Measurements from ENCODE around the gene SEMG2. TPM values are rescaled to one million over a fixed set of nuclear protein-coding genes. Genes with fewer than 3 reads are reported as not detected.

SEMG2 gene
- total RNA-seq, 1 donor from 2014 or later: not detected

- no peaks in the 10 kb centered on the region for H3K9me3 Mint-ChIP-seq
- no peak for DNase-seq
- no peaks in the 10 kb centered on the region for H3K36me3 Mint-ChIP-seq (ENCODE audit: low read depth)
- H3K27me3 Mint-ChIP-seq: peaks cover 38% of the 10 kb centered on the region
- POLR2A ChIA-PET: no interaction called here
- intact Hi-C loops (cut with micrococcal nuclease): no loop called here
- CTCF ChIA-PET: no interaction called here
- no peak overlapping the region for H3K27ac Mint-ChIP-seq
- no peak overlapping the region for H3K4me3 Mint-ChIP-seq
- no peak for ATAC-seq (ENCODE audit: low read depth)
- no peaks in the 10 kb centered on the region for H3K4me1 Mint-ChIP-seq
- no peak for TF ChIP-seq CTCF (IDR thresholded peaks at IDR 0.05)
Observed at GRCh38 chr20:45263556-45264266, 42.5 kb downstream of the SEMG2 start.

DNA sequence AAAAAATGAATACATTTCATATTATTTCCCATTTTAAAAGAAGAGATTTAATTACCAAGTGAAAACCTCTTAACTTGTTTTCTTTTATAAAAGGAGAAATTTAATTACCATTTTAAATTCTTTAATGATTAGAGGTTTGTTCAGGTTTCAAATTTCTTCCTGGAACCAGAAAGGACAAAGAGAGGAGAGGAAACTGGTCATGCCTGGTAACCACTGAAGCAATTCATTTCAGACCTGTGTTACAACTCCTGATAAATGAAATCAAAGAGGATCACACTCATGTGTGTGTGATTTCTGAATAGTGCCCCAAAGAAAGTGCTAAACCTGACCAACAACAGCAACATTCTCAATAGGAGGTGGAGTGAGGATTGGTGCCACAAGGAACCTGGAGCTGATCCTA is 45.8 kb downstream of the SEMG2 start:
- ChIA-PET CTCF (no interaction called here), POLR2A (no interaction called here)
- H3K9me3 Mint-ChIP-seq: no peaks in the 10 kb centered on the region
- no peak for TF ChIP-seq CTCF (IDR thresholded peaks at IDR 0.05)
- peaks cover 35% of the 10 kb centered on the region for H3K27me3 Mint-ChIP-seq
- H3K36me3 Mint-ChIP-seq (ENCODE audit: low read depth): no peaks in the 10 kb centered on the region
- intact Hi-C loops (cut with micrococcal nuclease): no loop called here
- ATAC-seq (ENCODE audit: low read depth) (no peak), DNase-seq (no peak)
- no peak overlapping the region for H3K4me3 Mint-ChIP-seq
- H3K27ac Mint-ChIP-seq: no peak overlapping the region
- no peaks in the 10 kb centered on the region for H3K4me1 Mint-ChIP-seq

GRCh38 chr20:45268531-45268930 is 47.4 kb downstream of the SEMG2 start:
- no peak overlapping the region for H3K4me3 Mint-ChIP-seq
- DNase-seq: no peak
- H3K9me3 Mint-ChIP-seq: no peaks in the 10 kb centered on the region
- no peak for ATAC-seq (ENCODE audit: low read depth)
- ChIA-PET CTCF (no interaction called here), POLR2A (no interaction called here)
- H3K27ac Mint-ChIP-seq: no peak overlapping the region
- intact Hi-C loops (cut with micrococcal nuclease): no loop called here
- H3K36me3 Mint-ChIP-seq (ENCODE audit: low read depth): no peaks in the 10 kb centered on the region
- TF ChIP-seq CTCF (IDR thresholded peaks at IDR 0.05): no peak
- H3K4me1 Mint-ChIP-seq: no peaks in the 10 kb centered on the region
- H3K27me3 Mint-ChIP-seq: peaks cover 39% of the 10 kb centered on the region

DNA sequence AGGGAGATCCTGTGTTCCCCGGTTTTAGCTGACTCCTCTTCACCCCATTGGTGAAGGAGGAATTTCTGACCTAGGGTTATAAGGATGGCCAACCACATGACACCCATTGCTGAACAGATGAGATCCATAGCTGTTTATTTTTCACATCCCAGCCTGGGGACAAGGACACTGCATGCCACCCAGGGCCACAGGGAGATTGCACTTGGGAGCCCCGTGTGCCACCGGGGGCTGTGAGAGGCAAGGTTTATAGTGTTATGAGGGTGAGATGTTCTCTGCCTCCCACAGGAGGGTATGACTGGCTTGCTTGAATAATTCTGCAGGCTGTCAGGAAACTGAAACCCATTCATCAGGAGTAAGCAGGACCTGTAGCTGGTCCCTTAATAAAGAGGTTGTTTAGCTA is 47.9 kb downstream of the SEMG2 start:
- no peak overlapping the region for H3K27ac Mint-ChIP-seq
- H3K9me3 Mint-ChIP-seq: no peaks in the 10 kb centered on the region
- POLR2A ChIA-PET: no interaction called here
- TF ChIP-seq CTCF (IDR thresholded peaks at IDR 0.05): no peak
- intact Hi-C loops (cut with micrococcal nuclease): no loop called here
- ATAC-seq (ENCODE audit: low read depth): no peak
- H3K27me3 Mint-ChIP-seq: peaks cover 38% of the 10 kb centered on the region
- no peaks in the 10 kb centered on the region for H3K36me3 Mint-ChIP-seq (ENCODE audit: low read depth)
- no peak overlapping the region for H3K4me3 Mint-ChIP-seq
- no peaks in the 10 kb centered on the region for H3K4me1 Mint-ChIP-seq
- CTCF ChIA-PET: no interaction called here
- no peak for DNase-seq

- Mint-ChIP-seq H3K27me3 (peaks cover 36% of the 10 kb centered on the region), H3K36me3 (ENCODE audit: low read depth) (no peaks in the 10 kb centered on the region), H3K27ac (no peak overlapping the region), H3K4me1 (no peaks in the 10 kb centered on the region), H3K9me3 (no peaks in the 10 kb centered on the region), H3K4me3 (no peak overlapping the region)
- ATAC-seq (ENCODE audit: low read depth) (no peak), DNase-seq (no peak)
- intact Hi-C loops (cut with micrococcal nuclease): no loop called here
- ChIA-PET CTCF (no interaction called here), POLR2A (no interaction called here)
- no peak for TF ChIP-seq CTCF (IDR thresholded peaks at IDR 0.05)
Observed at GRCh38 chr20:45269754-45270270, 48.6 kb downstream of the SEMG2 start.

Other genes starting within 250 kb of the SEMG2 start
- not detected in 2 replicates for gene KCNS1, start 120.2 kb upstream of the SEMG2 start, total RNA-seq
- not detected in 2 replicates for gene WFDC5, start 106.2 kb upstream of the SEMG2 start, total RNA-seq
- not detected in 2 replicates for gene WFDC12, start 96.9 kb upstream of the SEMG2 start, total RNA-seq
- gene PI3, start 46.5 kb upstream of the SEMG2 start, total RNA-seq: not detected in 2 replicates
- not detected in 2 replicates for gene SEMG1, start 14.3 kb upstream of the SEMG2 start, total RNA-seq
- not detected in 2 replicates for gene SLPI, start 33.2 kb downstream of the SEMG2 start, total RNA-seq
- not detected in 2 replicates for gene RBPJL, start 85.5 kb downstream of the SEMG2 start, total RNA-seq
- gene MATN4, start 86.9 kb downstream of the SEMG2 start, total RNA-seq: not detected in 2 replicates
- gene SDC4, start 127.1 kb downstream of the SEMG2 start, total RNA-seq: not detected in 2 replicates
- gene SYS1, start 141.8 kb downstream of the SEMG2 start, total RNA-seq: 31.7 and 35.2 TPM in 2 replicates
- gene TP53TG5, start 157.0 kb downstream of the SEMG2 start, total RNA-seq: not detected in 2 replicates
- 2.6 and 2.7 TPM in 2 replicates for gene DBNDD2, start 186.9 kb downstream of the SEMG2 start, total RNA-seq
- 65.8 and 74.5 TPM in 2 replicates for gene PIGT, start 194.8 kb downstream of the SEMG2 start, total RNA-seq
- 0.71 TPM in 1 of 2 replicates, not detected in the other for gene WFDC2, start 248.4 kb downstream of the SEMG2 start, total RNA-seq